H1 (cell line): ENCODE data around the gene SERPINB8. TPM values are rescaled to one million over a fixed set of nuclear protein-coding genes. Genes with fewer than 3 reads are reported as not detected.

Source experiments
- ASH2L ChIP-seq: fragments of 200-600, 300-600 bp; sonication (generic); IDR thresholded peaks from one replicate; pipeline ENCODE4 v1.7.1; 2017; ENCODE audit warnings: low read length
- GABPA ChIP-seq: IDR thresholded peaks from 2 replicates; pipeline ENCODE4 v1.6.1; 2011; ENCODE audit warnings: mild to moderate bottlenecking, low read length, moderate library complexity, borderline replicate concordance; ENCODE audit not compliant: insufficient read depth
- polyA plus RNA-seq, 7 experiments: library from polyadenylated mRNA; depleted of rRNA in 3 of 7; stranded (reverse) in 5 of 7; unstranded in 2 of 7; fragments of >200 nt in 5 of 7; fragments of 200-250 nt in 2 of 7; gene quantifications; 1 replicate in 5 of 7; 2 replicates in 1 of 7; 4 replicates in 1 of 7; pipeline versions ENCODE4 v1.2.1 to v1.2.3, GENCODE V29; 2011 to 2013; ENCODE audit warnings: missing spikeins in 2 of 7, mixed read lengths in 2 of 7
- total RNA-seq: library from RNA; stranded (reverse); fragmentation: NEBNext Ultra II Directional; extraction: Animal tissue kit (Norgen Biotek cat#: 25700); gene quantifications from 2 replicates; pipeline ENCODE4 v1.2.1, GENCODE V29; 2021

SERPINB8 gene
- total and polyA plus RNA-seq, 2 of the 8 experiments (the other 6 are each of a cell fraction or from before 2014, with no cell fraction given), result 0.42 to 1.2 TPM

- TF ChIP-seq GABPA (no peak), ASH2L (no peak)
Observed at GRCh38 chr18:63997606-63998005, 27.7 kb downstream of the SERPINB8 start (continued).
